GM23338 (cell line): ENCODE measurements around the gene NINJ2.

ENCODE experiments used
- CREB1 ChIP-seq: fragments of 250-450 bp; sonication (Bioruptor Pico); IDR thresholded peaks from 2 replicates; pipeline ENCODE4 v1.5.0; 2020; ENCODE audit warnings: low read depth, mild to moderate bottlenecking, moderate library complexity
- EZH2 ChIP-seq: fragments of 200-600 bp; sonication (generic); IDR thresholded peaks from one replicate; pipeline ENCODE4 v1.8.0; 2017; ENCODE audit warnings: antibody characterized with exemption, mild to moderate bottlenecking, low read depth; ENCODE audit not compliant: unreplicated experiment
- EZH2phosphoT487 ChIP-seq: fragments of 200-600 bp; sonication (generic); IDR thresholded peaks from one replicate; pipeline ENCODE4 v1.8.1; 2018; ENCODE audit warnings: antibody characterized with exemption; ENCODE audit not compliant: unreplicated experiment
- JUNB ChIP-seq: IDR thresholded peaks from one replicate; pipeline ENCODE4 v1.6.1; 2016; ENCODE audit warnings: antibody characterized with exemption; ENCODE audit not compliant: unreplicated experiment
- NANOG ChIP-seq: IDR thresholded peaks from 2 replicates; pipeline ENCODE4 v1.6.1; 2016; ENCODE audit warnings: antibody characterized with exemption, borderline replicate concordance
- POLR2AphosphoS5 ChIP-seq: IDR thresholded peaks from 2 replicates; pipeline ENCODE4 v1.6.1; 2016; ENCODE audit warnings: antibody characterized with exemption, low read depth
- STAT1 ChIP-seq: IDR thresholded peaks from one replicate; pipeline ENCODE4 v1.6.1; 2016; ENCODE audit warnings: antibody characterized with exemption; ENCODE audit not compliant: unreplicated experiment
- ZNF114 ChIP-seq: fragments of 250-450 bp; sonication (Bioruptor Pico); IDR thresholded peaks from 2 replicates; pipeline ENCODE4 v1.5.0; 2020; ENCODE audit warnings: mild to moderate bottlenecking, moderate library complexity
- ZNF331 ChIP-seq: fragments of 250-450 bp; sonication (Bioruptor Pico); IDR thresholded peaks from 2 replicates; pipeline ENCODE4 v1.5.0; 2020; ENCODE audit warnings: low read depth, mild to moderate bottlenecking, moderate library complexity
- ZNF462 ChIP-seq: fragments of 250-450 bp; sonication (Bioruptor Pico); IDR thresholded peaks from 2 replicates; pipeline ENCODE4 v1.5.0; 2020; ENCODE audit warnings: mild to moderate bottlenecking, moderate library complexity
- TF ChIP-seq, protein P1 (sequence below), 2 experiments: fragments of 200-600 bp in 1 of 2; sonication (generic) in 1 of 2; conservative IDR thresholded peaks; 2 replicates each; pipeline versions ENCODE4 v1.5.1 to v1.6.1; 2016 to 2017; ENCODE audit warnings: antibody characterized with exemption in 2 of 2, low read depth in 2 of 2, mild to moderate bottlenecking in 2 of 2, moderate library complexity in 1 of 2
- TF ChIP-seq, protein P2 (sequence below): IDR thresholded peaks from 2 replicates; pipeline ENCODE4 v1.6.1; 2016; ENCODE audit warnings: antibody characterized with exemption
- TF ChIP-seq, protein P3 (sequence below): IDR thresholded peaks from one replicate; pipeline ENCODE4 v1.6.1; 2018; ENCODE audit warnings: antibody characterized with exemption; ENCODE audit not compliant: unreplicated experiment

GRCh38 chr12:618605-619004 is 44.6 kb downstream of the NINJ2 start:
- TF ChIP-seq, protein P1, sequence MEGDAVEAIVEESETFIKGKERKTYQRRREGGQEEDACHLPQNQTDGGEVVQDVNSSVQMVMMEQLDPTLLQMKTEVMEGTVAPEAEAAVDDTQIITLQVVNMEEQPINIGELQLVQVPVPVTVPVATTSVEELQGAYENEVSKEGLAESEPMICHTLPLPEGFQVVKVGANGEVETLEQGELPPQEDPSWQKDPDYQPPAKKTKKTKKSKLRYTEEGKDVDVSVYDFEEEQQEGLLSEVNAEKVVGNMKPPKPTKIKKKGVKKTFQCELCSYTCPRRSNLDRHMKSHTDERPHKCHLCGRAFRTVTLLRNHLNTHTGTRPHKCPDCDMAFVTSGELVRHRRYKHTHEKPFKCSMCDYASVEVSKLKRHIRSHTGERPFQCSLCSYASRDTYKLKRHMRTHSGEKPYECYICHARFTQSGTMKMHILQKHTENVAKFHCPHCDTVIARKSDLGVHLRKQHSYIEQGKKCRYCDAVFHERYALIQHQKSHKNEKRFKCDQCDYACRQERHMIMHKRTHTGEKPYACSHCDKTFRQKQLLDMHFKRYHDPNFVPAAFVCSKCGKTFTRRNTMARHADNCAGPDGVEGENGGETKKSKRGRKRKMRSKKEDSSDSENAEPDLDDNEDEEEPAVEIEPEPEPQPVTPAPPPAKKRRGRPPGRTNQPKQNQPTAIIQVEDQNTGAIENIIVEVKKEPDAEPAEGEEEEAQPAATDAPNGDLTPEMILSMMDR (conservative IDR thresholded peaks at IDR 0.05; ENCODE audit: low read depth in 2 of 2), result no peak
- no peak for TF ChIP-seq ZNF331 (CRISPR knock-in tag)
- no peak for TF ChIP-seq EZH2
- TF ChIP-seq JUNB, result no peak
- TF ChIP-seq, protein P2, sequence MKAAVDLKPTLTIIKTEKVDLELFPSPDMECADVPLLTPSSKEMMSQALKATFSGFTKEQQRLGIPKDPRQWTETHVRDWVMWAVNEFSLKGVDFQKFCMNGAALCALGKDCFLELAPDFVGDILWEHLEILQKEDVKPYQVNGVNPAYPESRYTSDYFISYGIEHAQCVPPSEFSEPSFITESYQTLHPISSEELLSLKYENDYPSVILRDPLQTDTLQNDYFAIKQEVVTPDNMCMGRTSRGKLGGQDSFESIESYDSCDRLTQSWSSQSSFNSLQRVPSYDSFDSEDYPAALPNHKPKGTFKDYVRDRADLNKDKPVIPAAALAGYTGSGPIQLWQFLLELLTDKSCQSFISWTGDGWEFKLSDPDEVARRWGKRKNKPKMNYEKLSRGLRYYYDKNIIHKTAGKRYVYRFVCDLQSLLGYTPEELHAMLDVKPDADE, result no peak
- TF ChIP-seq, protein P3, sequence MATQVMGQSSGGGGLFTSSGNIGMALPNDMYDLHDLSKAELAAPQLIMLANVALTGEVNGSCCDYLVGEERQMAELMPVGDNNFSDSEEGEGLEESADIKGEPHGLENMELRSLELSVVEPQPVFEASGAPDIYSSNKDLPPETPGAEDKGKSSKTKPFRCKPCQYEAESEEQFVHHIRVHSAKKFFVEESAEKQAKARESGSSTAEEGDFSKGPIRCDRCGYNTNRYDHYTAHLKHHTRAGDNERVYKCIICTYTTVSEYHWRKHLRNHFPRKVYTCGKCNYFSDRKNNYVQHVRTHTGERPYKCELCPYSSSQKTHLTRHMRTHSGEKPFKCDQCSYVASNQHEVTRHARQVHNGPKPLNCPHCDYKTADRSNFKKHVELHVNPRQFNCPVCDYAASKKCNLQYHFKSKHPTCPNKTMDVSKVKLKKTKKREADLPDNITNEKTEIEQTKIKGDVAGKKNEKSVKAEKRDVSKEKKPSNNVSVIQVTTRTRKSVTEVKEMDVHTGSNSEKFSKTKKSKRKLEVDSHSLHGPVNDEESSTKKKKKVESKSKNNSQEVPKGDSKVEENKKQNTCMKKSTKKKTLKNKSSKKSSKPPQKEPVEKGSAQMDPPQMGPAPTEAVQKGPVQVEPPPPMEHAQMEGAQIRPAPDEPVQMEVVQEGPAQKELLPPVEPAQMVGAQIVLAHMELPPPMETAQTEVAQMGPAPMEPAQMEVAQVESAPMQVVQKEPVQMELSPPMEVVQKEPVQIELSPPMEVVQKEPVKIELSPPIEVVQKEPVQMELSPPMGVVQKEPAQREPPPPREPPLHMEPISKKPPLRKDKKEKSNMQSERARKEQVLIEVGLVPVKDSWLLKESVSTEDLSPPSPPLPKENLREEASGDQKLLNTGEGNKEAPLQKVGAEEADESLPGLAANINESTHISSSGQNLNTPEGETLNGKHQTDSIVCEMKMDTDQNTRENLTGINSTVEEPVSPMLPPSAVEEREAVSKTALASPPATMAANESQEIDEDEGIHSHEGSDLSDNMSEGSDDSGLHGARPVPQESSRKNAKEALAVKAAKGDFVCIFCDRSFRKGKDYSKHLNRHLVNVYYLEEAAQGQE, result no peak
- TF ChIP-seq CREB1, result no peak
- TF ChIP-seq EZH2phosphoT487, result no peak
- TF ChIP-seq POLR2AphosphoS5, result no peak
- no peak for TF ChIP-seq STAT1
- TF ChIP-seq ZNF114 (CRISPR knock-in tag), result no peak
- TF ChIP-seq NANOG, result no peak
- TF ChIP-seq ZNF462 (CRISPR knock-in tag), result no peak
